Omental fat pad (tissue), 4 donors: ENCODE measurements around the gene CCDC177. TPM values are rescaled to one million over a fixed set of nuclear protein-coding genes. Genes with fewer than 3 reads are reported as not detected.

Source experiments
- ATAC-seq: fragments of 150-250 bp; one replicate; pipeline ENCODE4 v1.9.1; 2016; ENCODE audit warnings: mild to moderate bottlenecking, moderate library complexity; ENCODE audit not compliant: low FRiP score
- DNase-seq: peaks from one replicate; pipeline ENCODE4 v3.0.0-alpha.2; 2019; ENCODE audit warnings: low spot score
- total RNA-seq, 4 donors: library from RNA; depleted of rRNA; stranded (reverse); fragments of >200 nt; gene quantifications; one replicate each; pipeline ENCODE4 v1.1.0, GENCODE V29; 2016
- TF ChIP-seq, protein P1 (sequence below), 3 donors: fragments of 450-650 bp; IDR thresholded peaks; one replicate each; pipeline ENCODE4 v1.5.1; 2016 to 2017; ENCODE audit warnings: antibody characterized with exemption in 3 of 3, mild to moderate bottlenecking in 3 of 3, moderate library complexity in 2 of 3

Gene CCDC177
- total RNA-seq, 4 donors from 2014 or later: 0.09 TPM; not detected in 3

DNA sequence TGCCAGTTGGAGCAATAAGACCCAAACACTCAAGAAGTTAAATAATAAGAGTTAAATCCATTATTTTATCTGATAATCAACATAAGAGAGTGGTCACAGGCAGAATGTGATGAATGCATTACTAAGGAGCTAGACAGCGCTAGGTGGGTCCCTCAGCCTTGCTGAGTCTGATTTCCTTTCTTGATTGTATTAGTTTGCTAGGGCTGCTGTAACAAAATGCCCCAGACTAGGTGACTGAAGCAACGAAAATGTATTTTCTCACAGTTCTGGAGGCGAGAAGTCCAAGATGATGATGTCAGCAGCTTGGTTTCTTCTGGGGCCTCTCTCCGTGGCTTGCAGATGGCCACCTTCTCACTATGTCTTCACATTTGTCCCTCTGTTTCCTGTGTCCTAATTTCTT is 8.2 kb upstream of the CCDC177 start:
- no peak for ATAC-seq
- DNase-seq: no peak
- TF ChIP-seq, protein P1, sequence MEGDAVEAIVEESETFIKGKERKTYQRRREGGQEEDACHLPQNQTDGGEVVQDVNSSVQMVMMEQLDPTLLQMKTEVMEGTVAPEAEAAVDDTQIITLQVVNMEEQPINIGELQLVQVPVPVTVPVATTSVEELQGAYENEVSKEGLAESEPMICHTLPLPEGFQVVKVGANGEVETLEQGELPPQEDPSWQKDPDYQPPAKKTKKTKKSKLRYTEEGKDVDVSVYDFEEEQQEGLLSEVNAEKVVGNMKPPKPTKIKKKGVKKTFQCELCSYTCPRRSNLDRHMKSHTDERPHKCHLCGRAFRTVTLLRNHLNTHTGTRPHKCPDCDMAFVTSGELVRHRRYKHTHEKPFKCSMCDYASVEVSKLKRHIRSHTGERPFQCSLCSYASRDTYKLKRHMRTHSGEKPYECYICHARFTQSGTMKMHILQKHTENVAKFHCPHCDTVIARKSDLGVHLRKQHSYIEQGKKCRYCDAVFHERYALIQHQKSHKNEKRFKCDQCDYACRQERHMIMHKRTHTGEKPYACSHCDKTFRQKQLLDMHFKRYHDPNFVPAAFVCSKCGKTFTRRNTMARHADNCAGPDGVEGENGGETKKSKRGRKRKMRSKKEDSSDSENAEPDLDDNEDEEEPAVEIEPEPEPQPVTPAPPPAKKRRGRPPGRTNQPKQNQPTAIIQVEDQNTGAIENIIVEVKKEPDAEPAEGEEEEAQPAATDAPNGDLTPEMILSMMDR (IDR thresholded peaks at IDR 0.05): no peak

DNA sequence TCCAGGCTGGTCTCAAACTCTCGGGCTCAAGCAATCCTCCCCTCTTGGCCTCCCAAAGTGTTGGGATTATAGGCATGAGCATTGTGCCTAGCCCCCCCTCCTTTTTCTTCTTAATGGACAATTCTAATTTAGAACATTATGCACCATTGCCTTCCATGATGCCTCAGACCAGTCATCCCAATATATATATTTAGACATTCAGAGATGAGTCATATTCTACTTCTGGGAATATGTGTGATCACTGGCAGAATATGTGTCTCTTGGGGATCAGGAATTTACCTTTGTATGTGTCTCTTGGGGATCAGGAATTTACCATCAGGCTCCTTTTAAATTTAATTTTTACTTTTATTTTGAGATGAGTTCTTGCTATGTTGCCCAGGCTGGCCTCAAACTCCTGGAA is 7.5 kb upstream of the CCDC177 start:
- ATAC-seq: no peak
- DNase-seq: no peak
- TF ChIP-seq, protein P1 (IDR thresholded peaks at IDR 0.05): no peak

DNA sequence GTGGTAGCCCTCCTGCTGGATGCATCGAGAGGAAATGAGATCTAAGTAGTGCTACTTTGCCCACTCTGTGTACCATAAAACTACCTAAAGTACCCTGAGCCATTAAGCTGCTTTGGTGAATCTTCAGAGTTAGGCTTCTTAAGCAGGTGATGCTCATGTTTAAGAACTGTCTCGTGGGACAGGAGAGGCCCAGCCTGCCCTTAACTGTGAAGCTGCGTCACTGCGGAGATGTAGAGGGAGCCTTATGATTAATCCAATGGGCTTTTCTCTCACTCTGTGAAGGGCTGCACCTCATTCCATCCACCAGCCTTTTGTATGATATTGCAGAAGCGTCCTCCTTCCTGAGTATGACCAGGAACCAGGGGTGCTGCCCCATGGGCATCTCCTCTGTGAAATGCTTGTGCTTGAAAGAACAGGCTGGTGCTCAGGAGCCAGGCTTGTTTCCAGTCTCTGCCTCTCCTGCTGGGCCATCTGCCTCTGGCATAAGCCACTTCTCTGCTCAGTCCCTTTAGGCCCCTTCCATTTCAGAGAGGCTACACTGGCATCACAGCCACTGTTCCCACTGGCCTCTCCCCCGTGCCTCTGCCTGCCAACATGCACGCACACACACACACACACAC is 6.8 kb upstream of the CCDC177 start:
- no peak for ATAC-seq
- TF ChIP-seq, protein P1 (IDR thresholded peaks at IDR 0.05): no peak

DNA sequence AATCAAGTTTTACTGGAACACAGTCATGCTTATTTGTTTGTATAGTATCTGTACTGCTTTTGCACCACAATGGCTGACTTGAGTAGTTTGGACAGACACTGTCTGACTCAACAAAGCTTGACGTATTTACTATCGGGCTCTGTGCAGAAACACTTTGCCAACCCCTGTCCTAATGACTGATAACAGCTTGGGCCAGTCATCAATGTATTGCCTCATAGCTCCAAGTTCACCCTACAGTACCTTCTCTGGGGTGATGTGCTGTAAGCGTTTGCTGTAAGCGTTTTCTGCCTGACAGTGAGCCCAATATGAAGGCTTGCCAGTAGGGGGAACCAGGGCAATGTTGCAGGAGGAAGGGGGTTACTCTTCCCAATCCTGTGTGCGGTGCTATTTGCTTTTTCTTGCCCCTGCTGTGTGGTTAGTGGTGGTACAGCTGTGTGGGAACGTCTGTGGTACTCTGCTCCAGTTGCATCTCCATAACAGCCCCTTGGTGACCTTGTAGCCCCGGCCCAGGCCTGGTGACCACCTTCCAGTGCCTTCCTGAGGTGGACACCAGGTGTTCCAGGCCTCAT is 5.4 kb upstream of the CCDC177 start:
- DNase-seq (no peak), ATAC-seq (peak; percentile 93)
- TF ChIP-seq, protein P1 (IDR thresholded peaks at IDR 0.05): peak in 1 of 3 donors; percentile 33

More for the DNA sequence above, 6.8 kb upstream of the CCDC177 start:
- DNase-seq: no peak

DNA sequence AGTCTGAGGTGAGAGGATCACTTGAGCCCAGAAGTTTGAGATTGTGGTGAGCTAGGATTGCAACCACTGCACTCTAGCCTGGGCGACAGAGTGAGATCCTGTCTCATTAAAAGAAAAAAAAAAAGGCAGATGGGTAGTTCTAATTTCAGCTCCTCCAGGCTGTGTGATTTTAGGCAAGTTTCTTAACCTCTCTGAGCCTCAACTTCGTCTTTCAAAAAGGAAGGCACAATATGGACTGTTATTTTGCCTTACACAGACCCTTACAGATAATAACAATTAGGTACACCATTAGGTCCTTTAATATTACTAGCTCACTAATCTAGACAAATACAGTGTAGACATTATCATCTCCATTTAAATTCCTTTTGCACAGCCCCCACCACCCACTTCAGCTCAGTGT is 4.8 kb upstream of the CCDC177 start:
- ATAC-seq: no peak
- TF ChIP-seq, protein P1 (IDR thresholded peaks at IDR 0.05): no peak
- no peak for DNase-seq

DNA sequence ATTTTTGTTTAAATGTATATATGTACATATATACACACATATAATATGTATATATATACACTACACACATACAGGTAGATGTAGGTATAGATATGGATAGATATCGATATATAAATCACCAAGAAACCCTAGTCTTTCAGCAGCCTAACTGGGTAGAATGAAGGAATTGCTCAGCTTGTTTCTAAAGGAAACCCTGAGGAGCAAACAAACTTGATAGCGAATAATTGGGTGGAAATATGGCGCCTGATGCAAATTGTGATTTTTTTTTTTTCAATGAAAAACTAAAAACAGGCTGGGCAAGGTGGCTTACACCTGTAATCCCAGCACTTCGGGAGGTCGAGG is 254 bp upstream of the CCDC177 start:
- TF ChIP-seq, protein P1 (IDR thresholded peaks at IDR 0.05): no peak
- DNase-seq (no peak), ATAC-seq (no peak)

DNA sequence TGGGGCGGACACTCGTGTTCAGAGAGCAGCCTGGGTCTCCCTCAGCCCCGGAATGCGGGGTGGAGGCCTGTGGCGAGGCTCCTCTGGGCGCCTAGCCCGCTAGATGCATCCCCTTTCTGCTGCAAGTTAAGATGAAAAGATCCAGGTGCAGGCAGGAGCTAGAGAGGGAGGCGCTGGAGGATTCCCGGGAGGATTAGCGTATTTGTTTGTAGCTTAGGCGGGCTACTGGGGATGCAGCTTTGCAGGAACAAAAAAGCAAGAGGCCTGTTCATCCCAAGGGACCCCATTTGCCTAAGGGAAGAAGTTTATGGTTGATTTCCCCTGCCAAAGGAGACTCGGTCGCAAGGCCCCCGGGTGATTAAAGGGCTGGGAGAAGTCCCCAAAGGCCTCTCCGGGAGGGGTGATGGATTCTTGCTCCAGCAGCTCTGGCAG is 824 bp downstream of the CCDC177 start:
- ATAC-seq (no peak), DNase-seq (no peak)
- TF ChIP-seq, protein P1 (IDR thresholded peaks at IDR 0.05): no peak
